Caco-2 (cell line): ENCODE results near the gene GPC6. TPM values are rescaled to one million over a fixed set of nuclear protein-coding genes. Genes with fewer than 3 reads are reported as not detected.

Experiments used
- BruUV-seq: library from RNA; stranded (reverse); fragments of 400-500 nt; replicated peaks from 2 replicates; lab custom pipeline; 2021; lab: Mats Ljungman, UMichigan
- CTCF ChIA-PET: fragments of 300-600 bp; sonication (Branson Sonifier 250); formaldehyde crosslinking; loops from one replicate; lab custom pipeline; 2022; ENCODE audit warnings: antibody characterized with exemption; lab: Charles Lee
- POLR2A ChIA-PET: fragments of 300-600 bp; sonication (Branson Sonifier 250); formaldehyde crosslinking; loops from one replicate; lab custom pipeline; 2022; ENCODE audit warnings: antibody characterized with exemption; lab: Charles Lee
- DNase-seq, 2 experiments: peaks; one replicate each; pipeline versions ENCODE4 v3.0.0 to v3.0.0-alpha.2; 2020 to 2022
- H3K27me3 ChIP-seq: replicated peaks from 2 replicates; pipeline ENCODE4 v1.6.0; 2011; ENCODE audit warnings: low read length; ENCODE audit not compliant: control insufficient read depth, insufficient read depth
- H3K36me3 ChIP-seq: 2 replicates; pipeline ENCODE4 v1.5.1; 2011; ENCODE audit warnings: low read length; ENCODE audit not compliant: control insufficient read depth, insufficient read depth
- H3K4me1 ChIP-seq: fragments of 250-450 bp; sonication (Bioruptor Pico); 2 replicates; pipeline ENCODE4 v1.5.1; 2020; ENCODE audit warnings: mild to moderate bottlenecking
- H3K4me3 ChIP-seq: 2 replicates; pipeline ENCODE4 v1.5.1; 2011; ENCODE audit warnings: low read depth, mild to moderate bottlenecking, control low read depth, low read length
- H3K9me3 ChIP-seq: fragments of 250-450 bp; sonication (Bioruptor Pico); 2 replicates; pipeline ENCODE4 v1.5.1; 2020; ENCODE audit warnings: mild to moderate bottlenecking, moderate library complexity
- H3K27ac Mint-ChIP-seq: one replicate; pipeline ENCODE4 v1.8.0; 2022; ENCODE audit warnings: mixed read lengths; ENCODE audit not compliant: unreplicated experiment
- H3K27me3 Mint-ChIP-seq: one replicate; pipeline ENCODE4 v1.8.0; 2022; ENCODE audit warnings: mixed read lengths; ENCODE audit not compliant: insufficient read depth, unreplicated experiment
- H3K36me3 Mint-ChIP-seq: one replicate; pipeline ENCODE4 v1.8.0; 2022; ENCODE audit warnings: mild to moderate bottlenecking, mixed read lengths; ENCODE audit not compliant: insufficient read depth, unreplicated experiment
- H3K4me1 Mint-ChIP-seq: one replicate; pipeline ENCODE4 v1.8.0; 2022; ENCODE audit warnings: low read depth, mixed read lengths; ENCODE audit not compliant: unreplicated experiment
- H3K4me3 Mint-ChIP-seq: one replicate; pipeline ENCODE4 v1.8.0; 2022; ENCODE audit warnings: mild to moderate bottlenecking, moderate library complexity, mixed read lengths; ENCODE audit not compliant: unreplicated experiment
- H3K9me3 Mint-ChIP-seq: one replicate; pipeline ENCODE4 v1.8.0; 2022; ENCODE audit warnings: mixed read lengths; ENCODE audit not compliant: unreplicated experiment
- intact Hi-C: fragments of 100-400 bp; cut with micrococcal nuclease; formaldehyde crosslinking; loops from one replicate; pipeline ENCODE4 v1.10.0; 2022; ENCODE audit not compliant: unreplicated experiment
- total RNA-seq: library from RNA; stranded (reverse); gene quantifications from 2 replicates; pipeline ENCODE4 v1.2.3, GENCODE V29; 2022
- TF ChIP-seq, protein P1 (sequence below), 2 experiments: fragments of 200-600 bp in 1 of 2; IDR thresholded peaks; 1 replicate in 1 of 2; 2 replicates in 1 of 2; pipeline versions ENCODE4 v1.5.1 to v1.8.0; 2011 to 2022; ENCODE audit warnings: antibody characterized with exemption in 1 of 2, control low read depth in 1 of 2, inconsistent platforms in 1 of 2, low read depth in 1 of 2, low read length in 1 of 2, mild to moderate bottlenecking in 1 of 2, moderate library complexity in 1 of 2; ENCODE audit not compliant: insufficient read depth in 1 of 2, severe bottlenecking in 1 of 2, unreplicated experiment in 1 of 2

Gene GPC6
- total RNA-seq, 1 experiment from 2014 or later, result 0.16 TPM

DNA sequence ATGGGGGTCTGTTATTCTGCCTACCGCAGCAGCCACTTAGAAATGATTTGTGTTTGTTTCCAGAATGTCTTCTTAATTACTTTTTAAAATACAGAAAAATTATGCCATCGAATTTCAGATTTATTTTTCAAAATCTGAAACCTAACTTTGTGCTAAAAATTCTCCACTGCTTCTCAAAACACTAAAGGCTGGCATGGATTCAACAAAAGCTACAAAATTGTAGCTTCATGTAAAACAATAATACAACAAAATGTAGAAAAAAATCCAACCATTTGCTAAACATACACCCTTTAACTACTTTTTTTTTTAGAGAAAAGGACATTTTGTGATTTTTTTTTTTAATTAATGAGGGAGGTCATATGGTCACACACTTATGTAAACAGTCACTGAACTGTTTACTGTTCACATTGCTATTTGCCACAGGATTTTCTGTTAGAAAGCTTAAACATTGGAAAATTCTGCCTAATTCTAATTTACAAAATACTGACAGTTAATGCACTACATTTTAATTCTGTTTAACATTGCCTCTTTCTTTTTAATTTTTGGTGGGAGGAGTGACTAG, 646.3 kb downstream of the GPC6 start:
- BruUV-seq, result no TSS peak
- H3K9me3 ChIP-seq, result 0 out of 2 replicates have a peak, but pooled peaks cover 3% of the 10 kb centered on the region
- Mint-ChIP-seq H3K27ac (no peak overlapping the region), H3K4me1 (no peaks in the 10 kb centered on the region), H3K36me3 (no peaks in the 10 kb centered on the region), H3K27me3 (no peaks in the 10 kb centered on the region), H3K4me3 (no peak overlapping the region), H3K9me3 (no peaks in the 10 kb centered on the region)
- H3K4me3 ChIP-seq, result no peak overlapping the region
- TF ChIP-seq, protein P1, sequence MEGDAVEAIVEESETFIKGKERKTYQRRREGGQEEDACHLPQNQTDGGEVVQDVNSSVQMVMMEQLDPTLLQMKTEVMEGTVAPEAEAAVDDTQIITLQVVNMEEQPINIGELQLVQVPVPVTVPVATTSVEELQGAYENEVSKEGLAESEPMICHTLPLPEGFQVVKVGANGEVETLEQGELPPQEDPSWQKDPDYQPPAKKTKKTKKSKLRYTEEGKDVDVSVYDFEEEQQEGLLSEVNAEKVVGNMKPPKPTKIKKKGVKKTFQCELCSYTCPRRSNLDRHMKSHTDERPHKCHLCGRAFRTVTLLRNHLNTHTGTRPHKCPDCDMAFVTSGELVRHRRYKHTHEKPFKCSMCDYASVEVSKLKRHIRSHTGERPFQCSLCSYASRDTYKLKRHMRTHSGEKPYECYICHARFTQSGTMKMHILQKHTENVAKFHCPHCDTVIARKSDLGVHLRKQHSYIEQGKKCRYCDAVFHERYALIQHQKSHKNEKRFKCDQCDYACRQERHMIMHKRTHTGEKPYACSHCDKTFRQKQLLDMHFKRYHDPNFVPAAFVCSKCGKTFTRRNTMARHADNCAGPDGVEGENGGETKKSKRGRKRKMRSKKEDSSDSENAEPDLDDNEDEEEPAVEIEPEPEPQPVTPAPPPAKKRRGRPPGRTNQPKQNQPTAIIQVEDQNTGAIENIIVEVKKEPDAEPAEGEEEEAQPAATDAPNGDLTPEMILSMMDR (IDR thresholded peaks at IDR 0.05; ENCODE audit: insufficient read depth in 1 of 2, low read depth in 1 of 2, low read length in 1 of 2, severe bottlenecking in 1 of 2, unreplicated experiment in 1 of 2), result no peak
- no peaks in the 10 kb centered on the region for H3K36me3 ChIP-seq
- CTCF ChIA-PET, result no interaction called here
- DNase-seq, result no peak
- no peaks in the 10 kb centered on the region for H3K27me3 ChIP-seq
- H3K4me1 ChIP-seq, result no peaks in the 10 kb centered on the region
- intact Hi-C loops, result no loop called here
- POLR2A ChIA-PET, result no interaction called here

DNA sequence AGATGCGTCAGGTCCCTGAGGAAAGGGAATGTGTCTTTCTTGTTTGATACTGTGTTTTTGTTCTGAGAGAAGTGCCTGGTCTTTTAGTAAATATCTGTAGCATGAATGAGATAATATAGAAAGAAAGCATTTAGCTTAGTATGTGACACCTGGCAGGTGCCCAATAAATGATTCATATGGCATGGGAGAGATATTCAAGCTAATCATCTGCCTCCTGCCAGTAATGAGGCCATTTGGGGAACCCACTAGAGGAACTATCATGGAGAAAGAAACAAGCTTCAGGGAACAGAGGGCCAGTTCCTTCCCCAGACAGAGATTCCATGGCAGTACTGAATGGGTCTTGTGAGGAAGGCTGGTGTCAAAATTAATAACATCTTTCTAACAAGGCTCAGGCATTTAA, 648.9 kb downstream of the GPC6 start:
- H3K4me1 ChIP-seq, result no peaks in the 10 kb centered on the region
- Mint-ChIP-seq H3K27ac (no peak overlapping the region), H3K27me3 (no peaks in the 10 kb centered on the region), H3K9me3 (peaks cover 9% of the 10 kb centered on the region), H3K36me3 (no peaks in the 10 kb centered on the region), H3K4me1 (no peaks in the 10 kb centered on the region), H3K4me3 (no peak overlapping the region)
- TF ChIP-seq, protein P1 (IDR thresholded peaks at IDR 0.05; ENCODE audit: insufficient read depth in 1 of 2, low read depth in 1 of 2, low read length in 1 of 2, severe bottlenecking in 1 of 2, unreplicated experiment in 1 of 2), result no peak
- no peak overlapping the region for H3K4me3 ChIP-seq
- no peak for DNase-seq
- BruUV-seq, result no TSS peak
- no peaks in the 10 kb centered on the region for H3K36me3 ChIP-seq
- 0 out of 2 replicates have a peak, but pooled peaks cover 4% of the 10 kb centered on the region for H3K9me3 ChIP-seq
- intact Hi-C loops, result no loop called here
- no peaks in the 10 kb centered on the region for H3K27me3 ChIP-seq
- ChIA-PET CTCF (no interaction called here), POLR2A (no interaction called here)

DNA sequence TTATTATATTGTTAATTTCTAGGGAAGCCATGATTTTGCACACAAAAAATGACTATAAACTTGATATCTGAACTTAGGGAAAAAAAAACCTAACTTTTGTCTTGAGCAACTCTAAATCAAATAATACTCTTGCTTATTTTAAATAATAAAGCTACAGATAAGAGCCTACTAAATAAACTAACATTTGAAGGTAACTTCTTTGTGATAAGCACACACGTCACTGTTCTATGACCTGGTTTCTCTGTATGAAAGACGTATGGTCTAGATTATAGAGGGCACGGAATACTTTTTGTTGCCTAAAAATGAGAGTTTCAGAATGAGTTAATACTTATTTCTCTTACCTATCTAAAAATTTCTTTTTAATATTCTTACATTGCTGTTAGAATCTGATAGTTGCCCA, 649.6 kb downstream of the GPC6 start:
- BruUV-seq, result no TSS peak
- no peak overlapping the region for H3K4me3 ChIP-seq
- Mint-ChIP-seq H3K4me1 (no peaks in the 10 kb centered on the region), H3K36me3 (no peaks in the 10 kb centered on the region), H3K4me3 (no peak overlapping the region), H3K9me3 (peaks cover 9% of the 10 kb centered on the region), H3K27me3 (no peaks in the 10 kb centered on the region), H3K27ac (no peak overlapping the region)
- ChIA-PET POLR2A (no interaction called here), CTCF (no interaction called here)
- H3K27me3 ChIP-seq, result no peaks in the 10 kb centered on the region
- 0 out of 2 replicates have a peak, but pooled peaks cover 4% of the 10 kb centered on the region for H3K9me3 ChIP-seq
- no peaks in the 10 kb centered on the region for H3K4me1 ChIP-seq
- H3K36me3 ChIP-seq, result no peaks in the 10 kb centered on the region
- DNase-seq, result no peak
- intact Hi-C loops, result no loop called here
- TF ChIP-seq, protein P1 (IDR thresholded peaks at IDR 0.05; ENCODE audit: insufficient read depth in 1 of 2, low read depth in 1 of 2, low read length in 1 of 2, severe bottlenecking in 1 of 2, unreplicated experiment in 1 of 2), result no peak
